22Rv1 (cell line): Measurements from ENCODE around the gene PRIMA1.

Experiments used
- H3K27ac ChIP-seq: fragments of 450-650 bp; 2 replicates; pipeline ENCODE4 v1.5.1; 2017
- CTCF ChIP-seq: fragments of 450-650 bp; IDR thresholded peaks from 2 replicates; pipeline ENCODE4 v1.5.1; 2017; ENCODE audit warnings: mild to moderate bottlenecking
- ZFX ChIP-seq: fragments of 450-650 bp; IDR thresholded peaks from 2 replicates; pipeline ENCODE4 v1.6.1; 2017; ENCODE audit warnings: antibody characterized with exemption, borderline replicate concordance

The PRIMA1 gene

GRCh38 chr14:93752980-93753561 lies 35.2 kb downstream of the PRIMA1 start:
- no peak for TF ChIP-seq ZFX
- TF ChIP-seq CTCF: no peak
- no peak overlapping the region for H3K27ac ChIP-seq

- TF ChIP-seq CTCF (no peak), ZFX (no peak)
- no peak overlapping the region for H3K27ac ChIP-seq
Measured at GRCh38 chr14:93751946-93752655, 36.2 kb downstream of the PRIMA1 start.

- no peak for TF ChIP-seq CTCF
- no peak overlapping the region for H3K27ac ChIP-seq
Measured at GRCh38 chr14:93749076-93749420, 39.2 kb downstream of the PRIMA1 start.

- TF ChIP-seq ZFX (no peak), CTCF (no peak)
- no peak overlapping the region for H3K27ac ChIP-seq
Measured at GRCh38 chr14:93748208-93749075, 39.8 kb downstream of the PRIMA1 start.

- no peak overlapping the region for H3K27ac ChIP-seq
- no peak for TF ChIP-seq CTCF
- no peak for TF ChIP-seq ZFX
Measured at GRCh38 chr14:93747560-93747959, 40.7 kb downstream of the PRIMA1 start.

- no peak for TF ChIP-seq CTCF
- no peak for TF ChIP-seq ZFX
- H3K27ac ChIP-seq: no peak overlapping the region
Measured at GRCh38 chr14:93747102-93747501, 41.2 kb downstream of the PRIMA1 start.
